Transverse colon (tissue), 3 donors: Measurements from ENCODE around the gene C2CD4D.

Source experiments
- CTCF ChIP-seq, 5 experiments: fragments of 200-600 bp in 3 of 5; fragments of 450-650 bp in 2 of 5; sonication (generic) in 3 of 5; IDR thresholded peaks; 1 replicate in 2 of 5; 2 replicates in 3 of 5; pipeline ENCODE4 v1.5.1; 2016 to 2017; ENCODE audit warnings: antibody characterized with exemption in 5 of 5, inconsistent platforms in 3 of 5, mild to moderate bottlenecking in 2 of 5, moderate library complexity in 1 of 5
- POLR2A ChIP-seq: fragments of 450-650 bp; IDR thresholded peaks from one replicate; pipeline ENCODE4 v1.6.1; 2016; ENCODE audit warnings: antibody characterized with exemption, mild to moderate bottlenecking, moderate library complexity

- TF ChIP-seq POLR2A, result no peak
- TF ChIP-seq CTCF (IDR thresholded peaks at IDR 0.05), result no peak
Measured at GRCh38 chr1:151867321-151867720, 27.7 kb upstream of the C2CD4D start.
